22Rv1 (cell line): ENCODE results near the gene LRRC1.

Source experiments
- ZFX ChIP-seq: fragments of 450-650 bp; IDR thresholded peaks from 2 replicates; pipeline ENCODE4 v1.6.1; 2017; ENCODE audit warnings: antibody characterized with exemption, borderline replicate concordance
- TF ChIP-seq, protein P1 (sequence below): fragments of 450-650 bp; IDR thresholded peaks from 2 replicates; pipeline ENCODE4 v1.5.1; 2017; ENCODE audit warnings: mild to moderate bottlenecking

DNA sequence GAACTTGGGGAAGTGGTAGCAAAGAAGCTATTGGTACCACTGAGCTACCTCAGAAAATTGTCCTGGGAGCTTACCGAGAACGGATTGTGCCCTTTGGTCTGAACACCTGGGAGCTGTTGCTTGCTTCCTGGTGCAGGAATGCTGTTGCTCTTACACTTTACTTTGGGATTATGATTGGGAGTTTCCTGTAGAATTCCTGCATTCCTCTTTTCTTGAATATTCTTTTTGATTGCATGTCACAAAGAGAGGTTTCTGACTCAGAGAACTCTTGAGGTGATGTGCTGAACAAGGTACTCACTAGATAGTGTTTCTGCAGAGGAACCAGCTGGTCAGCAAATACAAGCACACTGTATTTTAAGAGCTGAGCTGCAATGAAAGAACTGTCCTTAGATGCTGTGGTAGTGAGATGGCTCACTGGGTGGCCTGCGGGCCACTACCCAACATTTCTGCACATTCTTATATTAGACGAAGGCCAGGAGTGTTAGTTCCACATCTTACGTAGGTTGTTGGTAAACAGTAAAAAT is 35.0 kb downstream of the LRRC1 start:
- TF ChIP-seq, protein P1, sequence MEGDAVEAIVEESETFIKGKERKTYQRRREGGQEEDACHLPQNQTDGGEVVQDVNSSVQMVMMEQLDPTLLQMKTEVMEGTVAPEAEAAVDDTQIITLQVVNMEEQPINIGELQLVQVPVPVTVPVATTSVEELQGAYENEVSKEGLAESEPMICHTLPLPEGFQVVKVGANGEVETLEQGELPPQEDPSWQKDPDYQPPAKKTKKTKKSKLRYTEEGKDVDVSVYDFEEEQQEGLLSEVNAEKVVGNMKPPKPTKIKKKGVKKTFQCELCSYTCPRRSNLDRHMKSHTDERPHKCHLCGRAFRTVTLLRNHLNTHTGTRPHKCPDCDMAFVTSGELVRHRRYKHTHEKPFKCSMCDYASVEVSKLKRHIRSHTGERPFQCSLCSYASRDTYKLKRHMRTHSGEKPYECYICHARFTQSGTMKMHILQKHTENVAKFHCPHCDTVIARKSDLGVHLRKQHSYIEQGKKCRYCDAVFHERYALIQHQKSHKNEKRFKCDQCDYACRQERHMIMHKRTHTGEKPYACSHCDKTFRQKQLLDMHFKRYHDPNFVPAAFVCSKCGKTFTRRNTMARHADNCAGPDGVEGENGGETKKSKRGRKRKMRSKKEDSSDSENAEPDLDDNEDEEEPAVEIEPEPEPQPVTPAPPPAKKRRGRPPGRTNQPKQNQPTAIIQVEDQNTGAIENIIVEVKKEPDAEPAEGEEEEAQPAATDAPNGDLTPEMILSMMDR, result no peak
- TF ChIP-seq ZFX, result no peak
